ENCODE data around the gene CHD9.
"Not testable (repeated sequence)": the region's sequence is repeated elsewhere in the genome, so short reads cannot be mapped to it uniquely, and the experiment has no call there.

The CHD9 gene

DNA sequence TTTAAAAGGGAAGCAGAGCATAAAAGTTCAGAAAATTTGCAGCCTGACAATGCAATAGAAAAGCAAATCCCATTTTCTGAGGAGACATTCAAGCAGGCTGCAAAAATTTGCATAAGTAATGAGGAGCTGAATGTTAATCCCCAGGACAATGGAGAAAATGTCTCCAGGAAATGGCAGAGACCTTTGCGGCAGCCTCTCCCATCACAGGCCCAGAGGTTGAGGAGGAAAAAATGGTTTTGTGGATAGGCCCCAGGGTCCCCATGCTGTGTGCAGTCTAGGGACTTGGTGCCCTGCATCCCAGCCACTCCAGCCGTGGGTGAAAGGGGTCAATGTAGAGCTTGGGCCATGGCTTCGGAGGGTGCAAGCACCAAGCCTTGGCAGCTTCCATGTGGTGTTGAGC, 19.5 kb downstream of the CHD9 start:
- DNase-seq (ENCODE audit: low read depth), result not testable (repeated sequence)

GRCh38 chr16:53075461-53075860, 20.7 kb downstream of the CHD9 start:
- DNase-seq (ENCODE audit: low read depth), result not testable (repeated sequence)

DNA sequence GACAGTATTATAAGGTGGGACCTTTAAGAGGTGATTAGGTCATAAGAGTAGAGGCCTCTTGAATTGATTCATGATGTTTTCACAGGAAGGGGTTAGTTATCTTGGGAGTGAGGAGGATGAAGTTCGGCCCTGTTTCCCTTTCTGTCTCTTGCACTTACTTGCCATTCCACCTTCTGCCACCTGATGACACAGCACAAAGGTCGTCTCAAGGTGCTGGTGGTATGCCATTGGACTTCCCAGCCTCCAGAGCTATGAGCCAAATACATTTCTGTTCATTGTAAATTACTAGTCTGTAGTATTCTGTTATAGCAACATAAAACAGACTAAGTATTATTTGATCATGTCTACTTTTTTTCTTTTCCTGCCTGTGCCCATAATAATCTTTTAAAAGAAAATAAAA, 23.5 kb downstream of the CHD9 start:
- no peak for DNase-seq (ENCODE audit: low read depth)

GRCh38 chr16:53078765-53079485, 24.1 kb downstream of the CHD9 start:
- DNase-seq (ENCODE audit: low read depth), result no peak

GRCh38 chr16:53080345-53081031, 25.7 kb downstream of the CHD9 start:
- DNase-seq (ENCODE audit: low read depth), result peak; percentile 73

DNA sequence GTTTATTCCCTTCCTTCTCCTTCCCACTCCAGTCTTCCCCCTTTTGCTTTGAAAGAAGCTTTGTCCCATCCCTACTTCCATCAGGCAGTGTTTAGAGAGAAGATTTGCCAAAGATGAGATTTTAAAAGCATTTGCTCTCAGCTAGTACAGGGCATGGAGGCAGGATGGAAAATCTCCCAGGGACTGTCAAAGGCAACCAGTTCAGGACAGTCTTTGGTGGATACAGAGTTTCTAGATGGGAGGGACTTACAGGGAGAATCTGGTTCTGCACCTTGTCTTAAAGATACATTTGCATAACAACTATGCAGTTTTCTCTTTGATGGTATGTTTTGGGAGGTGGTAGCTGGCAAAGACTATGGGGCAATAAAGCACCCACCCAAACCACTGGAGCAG, 26.2 kb downstream of the CHD9 start:
- DNase-seq (ENCODE audit: low read depth), result no peak

DNA sequence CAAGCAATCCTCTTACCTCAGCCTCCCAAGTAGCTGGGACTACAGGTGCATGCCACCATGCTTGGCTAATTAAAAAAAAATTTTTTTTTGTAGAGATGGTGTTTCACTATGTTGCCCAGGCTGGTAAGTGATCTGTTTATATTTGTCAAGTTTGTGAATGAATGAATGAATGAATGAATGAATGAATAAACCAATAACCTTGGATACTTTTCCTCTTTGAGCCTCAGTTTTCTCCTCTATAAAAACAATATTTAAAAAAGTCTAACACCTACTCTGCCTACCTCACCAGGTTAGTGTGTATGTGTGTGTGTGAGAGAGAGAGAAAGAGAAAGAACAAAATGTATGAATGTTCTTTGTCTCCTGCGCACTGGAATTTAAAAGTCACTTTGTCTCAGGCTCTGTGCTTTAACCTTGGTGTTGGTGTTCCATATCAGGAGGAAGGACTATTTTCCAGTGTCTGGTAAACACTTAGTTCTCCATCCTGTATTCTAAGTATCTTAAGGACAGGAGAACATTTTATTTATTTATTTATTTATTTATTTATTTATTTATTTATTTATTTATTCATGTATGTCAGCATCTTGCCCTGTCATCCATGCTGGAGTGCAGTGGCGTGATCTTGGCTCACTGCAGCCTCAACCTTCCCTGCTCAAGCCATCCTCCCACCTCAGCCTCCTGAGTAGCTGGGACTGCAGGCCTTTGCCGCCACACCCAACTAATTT, 27.1 kb downstream of the CHD9 start:
- no peak for DNase-seq (ENCODE audit: low read depth)

GRCh38 chr16:53082509-53082908, 27.7 kb downstream of the CHD9 start:
- DNase-seq (ENCODE audit: low read depth), result no peak

GRCh38 chr16:53083119-53083518, 28.3 kb downstream of the CHD9 start:
- DNase-seq (ENCODE audit: low read depth), result no peak

DNA sequence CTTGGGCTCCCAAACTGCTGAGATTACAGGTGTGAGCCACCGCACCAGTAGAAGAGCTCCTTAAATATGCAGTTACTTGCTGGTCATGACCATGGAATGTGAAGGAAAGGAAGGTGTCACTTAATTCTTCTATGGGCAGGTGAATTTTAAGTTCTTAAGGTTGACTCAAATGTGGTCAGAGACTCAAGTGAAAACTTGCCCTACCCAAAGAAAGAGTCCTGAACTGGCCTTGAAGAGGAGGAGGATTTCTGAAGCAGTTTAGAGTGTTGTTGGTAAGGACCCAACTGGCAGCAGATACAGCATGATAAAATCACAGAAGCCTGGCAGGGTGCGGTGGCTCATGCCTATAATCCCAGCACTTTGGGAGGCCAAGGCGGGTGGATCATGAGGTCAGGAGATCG, 29.4 kb downstream of the CHD9 start:
- DNase-seq (ENCODE audit: low read depth), result no peak

DNA sequence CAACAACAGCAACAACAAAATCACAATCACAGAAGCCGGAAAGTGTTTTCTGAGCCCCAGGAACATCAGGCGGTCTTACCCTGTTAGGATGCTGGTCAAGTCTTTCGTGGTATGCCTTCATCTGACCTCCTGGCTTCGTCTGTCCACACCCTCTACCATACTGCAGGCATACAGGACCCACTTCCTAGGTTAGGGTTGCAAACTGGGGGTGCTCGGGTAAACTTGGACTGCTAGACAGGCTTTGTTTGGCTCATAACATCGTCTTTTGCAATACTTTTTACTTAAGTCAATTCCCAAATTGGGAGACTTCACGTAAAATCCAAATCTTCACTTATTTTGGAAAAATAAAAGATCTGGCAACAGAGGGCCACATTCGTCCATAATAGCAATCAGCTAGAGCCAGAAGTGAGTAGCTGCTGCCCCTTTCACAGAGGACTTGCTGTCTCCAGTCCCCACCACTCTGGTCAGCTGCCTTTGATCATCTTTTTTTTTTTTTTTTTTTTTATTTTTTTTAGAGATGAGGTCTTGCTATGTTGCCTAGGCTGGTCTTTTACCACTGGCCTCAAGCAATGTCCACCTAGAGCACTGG, 30.0 kb downstream of the CHD9 start:
- no peak for DNase-seq (ENCODE audit: low read depth)

DNA sequence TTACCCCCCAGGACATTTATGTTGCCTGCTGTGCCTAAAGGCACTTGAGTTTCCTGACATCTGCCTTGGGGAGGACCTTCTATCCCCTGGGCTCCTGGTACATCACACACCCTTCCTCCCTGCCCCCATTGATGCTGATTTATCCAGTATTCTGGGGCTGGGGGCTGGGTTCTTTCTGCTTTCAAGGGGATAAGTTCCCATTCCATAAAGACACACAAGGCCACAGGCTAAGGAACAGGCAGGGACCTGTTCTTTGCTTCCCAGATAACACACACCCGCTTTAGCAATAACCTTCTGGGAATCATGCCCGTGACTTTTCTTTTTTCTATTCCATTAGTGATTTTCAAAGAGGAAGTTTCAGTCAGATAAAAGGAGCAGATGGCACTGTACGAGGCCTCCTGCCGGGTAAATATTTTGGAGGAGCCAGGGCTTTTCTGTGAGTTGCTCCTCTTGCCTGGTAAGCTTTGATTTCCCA, 30.6 kb downstream of the CHD9 start:
- DNase-seq (ENCODE audit: low read depth), result no peak

GRCh38 chr16:53085931-53086421, 31.2 kb downstream of the CHD9 start:
- DNase-seq (ENCODE audit: low read depth), result no peak

- DNase-seq (ENCODE audit: low read depth), result no peak
Measured at GRCh38 chr16:53087101-53087500, 32.3 kb downstream of the CHD9 start.

- no peak for DNase-seq (ENCODE audit: low read depth)
Measured at GRCh38 chr16:53089434-53090285, 34.9 kb downstream of the CHD9 start.

GRCh38 chr16:53090286-53090590, 35.4 kb downstream of the CHD9 start:
- no peak for DNase-seq (ENCODE audit: low read depth)

DNA sequence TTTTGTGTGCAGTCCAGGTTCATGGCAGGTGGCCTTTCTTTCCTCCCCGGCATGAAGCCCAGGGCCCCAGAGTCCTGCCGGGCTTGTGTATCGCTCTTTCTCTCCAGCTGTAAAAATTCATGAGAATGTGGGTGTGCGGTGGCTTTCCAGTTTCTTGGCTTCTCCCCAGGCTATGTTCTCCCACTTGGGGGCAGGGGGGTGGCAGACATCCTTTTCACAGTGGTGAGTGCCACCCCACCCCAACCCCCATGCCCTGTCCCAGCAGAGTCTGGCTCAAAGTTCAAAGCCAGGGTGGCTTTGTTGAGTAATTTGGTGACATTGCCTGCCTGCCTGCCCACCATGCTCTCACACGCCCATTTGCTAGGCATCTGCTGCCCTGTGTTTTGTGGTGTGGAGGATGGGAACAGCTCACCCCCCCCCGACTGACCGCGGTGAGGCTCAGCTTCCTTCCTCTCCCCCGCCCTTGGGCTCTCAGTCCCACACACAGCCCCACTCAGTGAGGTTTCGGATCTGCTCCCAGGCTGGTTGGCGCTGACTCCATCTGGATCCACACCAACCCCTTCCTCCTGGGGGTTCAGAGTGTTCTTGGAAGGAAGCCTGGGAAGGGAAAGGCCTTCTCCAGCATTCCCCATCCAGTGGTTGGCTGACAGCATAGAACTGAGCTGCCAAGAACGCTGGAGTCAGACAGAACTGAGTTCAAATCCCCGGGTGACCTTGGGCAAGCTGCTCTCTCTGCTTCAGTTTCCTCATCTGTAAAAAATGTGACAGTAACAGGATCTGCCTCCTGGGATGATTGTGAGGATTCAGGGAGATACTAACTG, 36.0 kb downstream of the CHD9 start:
- DNase-seq (ENCODE audit: low read depth), result peak; percentile 99

- DNase-seq (ENCODE audit: low read depth), result peak; percentile 83
Measured at GRCh38 chr16:53091466-53092211, 36.8 kb downstream of the CHD9 start.

DNA sequence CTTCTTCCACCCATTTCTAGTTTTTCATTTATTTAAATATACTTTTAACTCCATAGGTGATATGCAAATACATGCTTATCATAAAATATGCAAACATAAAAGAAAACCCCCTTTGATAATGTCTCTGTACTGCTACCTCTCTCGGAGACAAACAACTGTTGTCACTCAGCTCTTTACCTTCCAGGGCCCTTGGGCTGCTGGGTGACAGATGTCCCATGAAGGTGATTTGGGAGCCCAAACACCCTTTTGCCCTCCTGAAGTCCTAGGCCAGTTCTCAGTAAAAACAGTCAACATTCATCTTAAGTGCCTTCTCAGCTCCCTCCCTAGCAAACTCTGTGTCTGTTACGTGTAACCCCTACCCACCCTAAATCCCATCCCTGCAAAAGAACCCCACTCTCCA, 37.5 kb downstream of the CHD9 start:
- DNase-seq (ENCODE audit: low read depth), result no peak

GRCh38 chr16:53093162-53093744, 38.5 kb downstream of the CHD9 start:
- no peak for DNase-seq (ENCODE audit: low read depth)

All from GM04503 (cell line).